Spinal cord (tissue), 10 donors: Measurements from ENCODE around the gene SIM2. TPM values are rescaled to one million over a fixed set of nuclear protein-coding genes. Genes with fewer than 3 reads are reported as not detected.

Experiments used
- DNase-seq, 6 donors: peaks; one replicate each; pipeline versions ENCODE4 v3.0.0 to v3.0.0-alpha.2; 2013 to 2015; ENCODE audit warnings: low spot score in 6 of 6, low read depth in 4 of 6
- H3K27ac ChIP-seq: one replicate; pipeline ENCODE4 v1.5.1; 2013; ENCODE audit warnings: low read depth, low read length, control low read depth
- H3K27me3 ChIP-seq: one replicate; pipeline ENCODE4 v1.6.1; 2013; ENCODE audit warnings: low read length; ENCODE audit not compliant: control insufficient read depth, insufficient read depth
- H3K36me3 ChIP-seq: one replicate; pipeline ENCODE4 v1.6.1; 2013; ENCODE audit warnings: low read length; ENCODE audit not compliant: control insufficient read depth, insufficient read depth
- H3K4me1 ChIP-seq: one replicate; pipeline ENCODE4 v1.6.1; 2013; ENCODE audit warnings: low read length; ENCODE audit not compliant: control insufficient read depth, insufficient read depth
- H3K4me3 ChIP-seq: one replicate; pipeline ENCODE4 v1.5.1; 2013; ENCODE audit warnings: low read depth, low read length, control low read depth
- H3K9me3 ChIP-seq: one replicate; pipeline ENCODE4 v1.6.1; 2013; ENCODE audit warnings: low read length; ENCODE audit not compliant: control insufficient read depth, insufficient read depth
- WGBS: methylation state at CpG from one replicate; pipeline ENCODE4 v1.1.5; 2013; ENCODE audit warnings: missing lambda C conversion rate; ENCODE audit not compliant: insufficient coverage; 5-methylcytosine and 5-hydroxymethylcytosine counted together
- polyA plus RNA-seq, 2 donors: library from polyadenylated mRNA; unstranded; fragments of 120-200 nt; gene quantifications; one replicate each; pipeline ENCODE4 v1.2.1, GENCODE V29; 2013; ENCODE audit not compliant: insufficient read length in 2 of 2
- total RNA-seq, 2 donors: library from RNA; depleted of rRNA in 1 of 2; stranded (reverse); fragments of 120-200 nt in 1 of 2; fragments of >200 nt in 1 of 2; gene quantifications; one replicate each; pipeline versions ENCODE4 v1.2.3 to v1.2.4, GENCODE V29; 2013 to 2014
- donor health status: healthy.

The SIM2 gene
- total and polyA plus RNA-seq, 4 donors = 0.06 to 3.3 (median 2.9) TPM; not detected in 1

GRCh38 chr21:36710729-36711048, 11.8 kb downstream of the SIM2 start:
- no peak overlapping the region for H3K4me3 ChIP-seq
- H3K27ac ChIP-seq = no peak overlapping the region
- H3K27me3 ChIP-seq = peaks cover 94% of the 10 kb centered on the region
- no peaks in the 10 kb centered on the region for H3K36me3 ChIP-seq
- WGBS = 1% methylated on average over 9 of the region's 13 CpGs
- peaks cover 42% of the 10 kb centered on the region for H3K4me1 ChIP-seq
- no peaks in the 10 kb centered on the region for H3K9me3 ChIP-seq
- no peak for DNase-seq

GRCh38 chr21:36713746-36714145, 14.8 kb downstream of the SIM2 start:
- Histone ChIP-seq H3K9me3 (no peaks in the 10 kb centered on the region), H3K4me3 (no peak overlapping the region), H3K36me3 (no peaks in the 10 kb centered on the region), H3K27me3 (peaks cover 72% of the 10 kb centered on the region), H3K27ac (no peak overlapping the region), H3K4me1 (peaks cover 20% of the 10 kb centered on the region)
- no peak for DNase-seq
- 100% methylated on average over 1 of the region's 3 CpGs for WGBS

GRCh38 chr21:36716387-36716786, 17.5 kb downstream of the SIM2 start:
- no peak for DNase-seq
- WGBS = no CpG with 5 or more reads among the region's 2 CpGs
- Histone ChIP-seq H3K36me3 (no peaks in the 10 kb centered on the region), H3K27me3 (peaks cover 46% of the 10 kb centered on the region), H3K4me1 (peaks cover 4% of the 10 kb centered on the region), H3K27ac (no peak overlapping the region), H3K4me3 (no peak overlapping the region), H3K9me3 (no peaks in the 10 kb centered on the region)

- H3K36me3 ChIP-seq = no peaks in the 10 kb centered on the region
- H3K4me3 ChIP-seq = no peak overlapping the region
- WGBS = 76% methylated on average over 3 of the region's 9 CpGs
- H3K4me1 ChIP-seq = peaks cover 4% of the 10 kb centered on the region
- DNase-seq = no peak
- no peak overlapping the region for H3K27ac ChIP-seq
- no peaks in the 10 kb centered on the region for H3K9me3 ChIP-seq
- peaks cover 43% of the 10 kb centered on the region for H3K27me3 ChIP-seq
Observed at GRCh38 chr21:36716836-36717235, 17.9 kb downstream of the SIM2 start.

- peaks cover 4% of the 10 kb centered on the region for H3K4me1 ChIP-seq
- DNase-seq = no peak
- peaks cover 31% of the 10 kb centered on the region for H3K27me3 ChIP-seq
- no peaks in the 10 kb centered on the region for H3K9me3 ChIP-seq
- H3K27ac ChIP-seq = no peak overlapping the region
- 71% methylated on average over 6 of the region's 6 CpGs for WGBS
- no peaks in the 10 kb centered on the region for H3K36me3 ChIP-seq
- no peak overlapping the region for H3K4me3 ChIP-seq
Observed at GRCh38 chr21:36717976-36718375, 19.1 kb downstream of the SIM2 start.

GRCh38 chr21:36718951-36719501, 20.1 kb downstream of the SIM2 start:
- 75% methylated on average over 18 of the region's 18 CpGs for WGBS
- H3K4me1 ChIP-seq = peaks cover 4% of the 10 kb centered on the region
- peaks cover 21% of the 10 kb centered on the region for H3K27me3 ChIP-seq
- H3K9me3 ChIP-seq = no peaks in the 10 kb centered on the region
- no peak overlapping the region for H3K27ac ChIP-seq
- no peak for DNase-seq
- no peaks in the 10 kb centered on the region for H3K36me3 ChIP-seq
- H3K4me3 ChIP-seq = no peak overlapping the region

GRCh38 chr21:36719614-36720013, 20.7 kb downstream of the SIM2 start:
- Histone ChIP-seq H3K4me3 (no peak overlapping the region), H3K4me1 (peaks cover 4% of the 10 kb centered on the region), H3K27ac (no peak overlapping the region), H3K36me3 (no peaks in the 10 kb centered on the region), H3K27me3 (peaks cover 15% of the 10 kb centered on the region), H3K9me3 (no peaks in the 10 kb centered on the region)
- no peak for DNase-seq
- WGBS = 89% methylated on average over 7 of the region's 10 CpGs

GRCh38 chr21:36721817-36722216, 22.9 kb downstream of the SIM2 start:
- Histone ChIP-seq H3K4me3 (no peak overlapping the region), H3K9me3 (no peaks in the 10 kb centered on the region), H3K27ac (no peak overlapping the region), H3K4me1 (peaks cover 4% of the 10 kb centered on the region), H3K36me3 (no peaks in the 10 kb centered on the region), H3K27me3 (peaks cover 3% of the 10 kb centered on the region)
- WGBS = 100% methylated on average over 2 of the region's 7 CpGs
- DNase-seq = no peak

- Histone ChIP-seq H3K9me3 (no peaks in the 10 kb centered on the region), H3K27ac (no peak overlapping the region), H3K4me3 (no peak overlapping the region), H3K36me3 (no peaks in the 10 kb centered on the region), H3K4me1 (peaks cover 4% of the 10 kb centered on the region), H3K27me3 (no peaks in the 10 kb centered on the region)
- 92% methylated on average over 24 of the region's 25 CpGs for WGBS
- no peak for DNase-seq
Observed at GRCh38 chr21:36722370-36723368, 23.8 kb downstream of the SIM2 start.
